ENCODE data around the gene TMEM203. TPM values are rescaled to one million over a fixed set of nuclear protein-coding genes. Genes with fewer than 3 reads are reported as not detected.

TMEM203 gene
- total and polyA plus RNA-seq, 2 of the 13 experiments (the other 11 are each of a cell fraction or from before 2014, with no cell fraction given) = 23.4 to 36.7 TPM

DNA sequence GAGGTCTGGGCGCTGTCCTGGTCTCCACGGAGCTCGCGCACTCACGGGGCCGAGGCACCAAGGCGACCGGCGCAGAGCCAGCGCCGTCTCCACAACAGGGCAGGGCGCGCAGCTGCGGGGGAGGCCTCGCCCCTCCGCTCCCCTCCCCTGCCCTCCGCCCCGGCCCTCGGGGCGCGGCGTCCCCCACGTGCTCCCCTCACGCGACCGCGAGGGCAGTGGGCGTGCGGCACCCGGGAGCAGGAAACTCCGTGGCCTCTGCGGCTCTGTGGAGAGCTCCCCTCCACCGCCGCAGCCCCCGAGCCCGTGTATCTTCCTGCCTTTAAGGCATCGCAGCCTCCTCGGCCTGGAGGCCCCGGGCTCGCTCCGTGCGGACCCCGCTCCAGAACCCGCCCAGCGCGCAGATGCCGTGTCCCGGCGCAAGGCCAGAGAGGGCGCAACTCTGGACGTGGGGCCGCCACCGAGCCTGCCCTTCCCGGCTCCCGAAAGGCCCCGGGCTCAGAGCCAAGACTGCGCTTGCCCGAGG is 34.9 kb upstream of the TMEM203 start (continued):
- TF ChIP-seq, protein P1, sequence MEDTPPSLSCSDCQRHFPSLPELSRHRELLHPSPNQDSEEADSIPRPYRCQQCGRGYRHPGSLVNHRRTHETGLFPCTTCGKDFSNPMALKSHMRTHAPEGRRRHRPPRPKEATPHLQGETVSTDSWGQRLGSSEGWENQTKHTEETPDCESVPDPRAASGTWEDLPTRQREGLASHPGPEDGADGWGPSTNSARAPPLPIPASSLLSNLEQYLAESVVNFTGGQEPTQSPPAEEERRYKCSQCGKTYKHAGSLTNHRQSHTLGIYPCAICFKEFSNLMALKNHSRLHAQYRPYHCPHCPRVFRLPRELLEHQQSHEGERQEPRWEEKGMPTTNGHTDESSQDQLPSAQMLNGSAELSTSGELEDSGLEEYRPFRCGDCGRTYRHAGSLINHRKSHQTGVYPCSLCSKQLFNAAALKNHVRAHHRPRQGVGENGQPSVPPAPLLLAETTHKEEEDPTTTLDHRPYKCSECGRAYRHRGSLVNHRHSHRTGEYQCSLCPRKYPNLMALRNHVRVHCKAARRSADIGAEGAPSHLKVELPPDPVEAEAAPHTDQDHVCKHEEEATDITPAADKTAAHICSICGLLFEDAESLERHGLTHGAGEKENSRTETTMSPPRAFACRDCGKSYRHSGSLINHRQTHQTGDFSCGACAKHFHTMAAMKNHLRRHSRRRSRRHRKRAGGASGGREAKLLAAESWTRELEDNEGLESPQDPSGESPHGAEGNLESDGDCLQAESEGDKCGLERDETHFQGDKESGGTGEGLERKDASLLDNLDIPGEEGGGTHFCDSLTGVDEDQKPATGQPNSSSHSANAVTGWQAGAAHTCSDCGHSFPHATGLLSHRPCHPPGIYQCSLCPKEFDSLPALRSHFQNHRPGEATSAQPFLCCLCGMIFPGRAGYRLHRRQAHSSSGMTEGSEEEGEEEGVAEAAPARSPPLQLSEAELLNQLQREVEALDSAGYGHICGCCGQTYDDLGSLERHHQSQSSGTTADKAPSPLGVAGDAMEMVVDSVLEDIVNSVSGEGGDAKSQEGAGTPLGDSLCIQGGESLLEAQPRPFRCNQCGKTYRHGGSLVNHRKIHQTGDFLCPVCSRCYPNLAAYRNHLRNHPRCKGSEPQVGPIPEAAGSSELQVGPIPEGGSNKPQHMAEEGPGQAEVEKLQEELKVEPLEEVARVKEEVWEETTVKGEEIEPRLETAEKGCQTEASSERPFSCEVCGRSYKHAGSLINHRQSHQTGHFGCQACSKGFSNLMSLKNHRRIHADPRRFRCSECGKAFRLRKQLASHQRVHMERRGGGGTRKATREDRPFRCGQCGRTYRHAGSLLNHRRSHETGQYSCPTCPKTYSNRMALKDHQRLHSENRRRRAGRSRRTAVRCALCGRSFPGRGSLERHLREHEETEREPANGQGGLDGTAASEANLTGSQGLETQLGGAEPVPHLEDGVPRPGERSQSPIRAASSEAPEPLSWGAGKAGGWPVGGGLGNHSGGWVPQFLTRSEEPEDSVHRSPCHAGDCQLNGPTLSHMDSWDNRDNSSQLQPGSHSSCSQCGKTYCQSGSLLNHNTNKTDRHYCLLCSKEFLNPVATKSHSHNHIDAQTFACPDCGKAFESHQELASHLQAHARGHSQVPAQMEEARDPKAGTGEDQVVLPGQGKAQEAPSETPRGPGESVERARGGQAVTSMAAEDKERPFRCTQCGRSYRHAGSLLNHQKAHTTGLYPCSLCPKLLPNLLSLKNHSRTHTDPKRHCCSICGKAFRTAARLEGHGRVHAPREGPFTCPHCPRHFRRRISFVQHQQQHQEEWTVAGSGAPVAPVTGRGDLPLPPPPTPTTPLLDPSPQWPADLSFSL (CRISPR knock-in tag; IDR thresholded peaks at IDR 0.05) = no peak
- no peak for TF ChIP-seq PTBP1 (IDR thresholded peaks at IDR 0.05; ENCODE audit: low read depth, low read length, poor library complexity, severe bottlenecking)
- TF ChIP-seq BHLHE40 (IDR thresholded peaks at IDR 0.05; ENCODE audit: low read length) = peak; percentile 75
- peak; percentile 70; the same call in 1 of the 2 replicates for TF ChIP-seq ZNF329 (CRISPR knock-in tag; IDR thresholded peaks at IDR 0.05; ENCODE audit: low read depth)
- no peak for TF ChIP-seq NR2F6 (IDR thresholded peaks at IDR 0.05)
- TF ChIP-seq NR2F6 (CRISPR knock-in tag; IDR thresholded peaks at IDR 0.05) = peak; percentile 45; the same call in 1 of the 2 replicates
- TF ChIP-seq TARDBP (CRISPR knock-in tag; IDR thresholded peaks at IDR 0.05) = no peak
- TF ChIP-seq, protein P2, sequence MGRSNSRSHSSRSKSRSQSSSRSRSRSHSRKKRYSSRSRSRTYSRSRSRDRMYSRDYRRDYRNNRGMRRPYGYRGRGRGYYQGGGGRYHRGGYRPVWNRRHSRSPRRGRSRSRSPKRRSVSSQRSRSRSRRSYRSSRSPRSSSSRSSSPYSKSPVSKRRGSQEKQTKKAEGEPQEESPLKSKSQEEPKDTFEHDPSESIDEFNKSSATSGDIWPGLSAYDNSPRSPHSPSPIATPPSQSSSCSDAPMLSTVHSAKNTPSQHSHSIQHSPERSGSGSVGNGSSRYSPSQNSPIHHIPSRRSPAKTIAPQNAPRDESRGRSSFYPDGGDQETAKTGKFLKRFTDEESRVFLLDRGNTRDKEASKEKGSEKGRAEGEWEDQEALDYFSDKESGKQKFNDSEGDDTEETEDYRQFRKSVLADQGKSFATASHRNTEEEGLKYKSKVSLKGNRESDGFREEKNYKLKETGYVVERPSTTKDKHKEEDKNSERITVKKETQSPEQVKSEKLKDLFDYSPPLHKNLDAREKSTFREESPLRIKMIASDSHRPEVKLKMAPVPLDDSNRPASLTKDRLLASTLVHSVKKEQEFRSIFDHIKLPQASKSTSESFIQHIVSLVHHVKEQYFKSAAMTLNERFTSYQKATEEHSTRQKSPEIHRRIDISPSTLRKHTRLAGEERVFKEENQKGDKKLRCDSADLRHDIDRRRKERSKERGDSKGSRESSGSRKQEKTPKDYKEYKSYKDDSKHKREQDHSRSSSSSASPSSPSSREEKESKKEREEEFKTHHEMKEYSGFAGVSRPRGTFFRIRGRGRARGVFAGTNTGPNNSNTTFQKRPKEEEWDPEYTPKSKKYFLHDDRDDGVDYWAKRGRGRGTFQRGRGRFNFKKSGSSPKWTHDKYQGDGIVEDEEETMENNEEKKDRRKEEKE (IDR thresholded peaks at IDR 0.05) = no peak
- TF ChIP-seq ZNF224 (CRISPR knock-in tag; IDR thresholded peaks at IDR 0.05) = no peak
- no peak for TF ChIP-seq ZNF317 (CRISPR knock-in tag; IDR thresholded peaks at IDR 0.05)
- TF ChIP-seq, protein P3, sequence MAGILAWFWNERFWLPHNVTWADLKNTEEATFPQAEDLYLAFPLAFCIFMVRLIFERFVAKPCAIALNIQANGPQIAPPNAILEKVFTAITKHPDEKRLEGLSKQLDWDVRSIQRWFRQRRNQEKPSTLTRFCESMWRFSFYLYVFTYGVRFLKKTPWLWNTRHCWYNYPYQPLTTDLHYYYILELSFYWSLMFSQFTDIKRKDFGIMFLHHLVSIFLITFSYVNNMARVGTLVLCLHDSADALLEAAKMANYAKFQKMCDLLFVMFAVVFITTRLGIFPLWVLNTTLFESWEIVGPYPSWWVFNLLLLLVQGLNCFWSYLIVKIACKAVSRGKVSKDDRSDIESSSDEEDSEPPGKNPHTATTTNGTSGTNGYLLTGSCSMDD (CRISPR knock-in tag; IDR thresholded peaks at IDR 0.05) = no peak
- peak; percentile 57; the same call in 1 of the 2 replicates for TF ChIP-seq ZNF296 (CRISPR knock-in tag; conservative IDR thresholded peaks at IDR 0.05)
- TF ChIP-seq ARNT (IDR thresholded peaks at IDR 0.05) = no peak
- TF ChIP-seq MAFG (CRISPR knock-in tag; IDR thresholded peaks at IDR 0.05) = no peak
- TF ChIP-seq, protein P4, sequence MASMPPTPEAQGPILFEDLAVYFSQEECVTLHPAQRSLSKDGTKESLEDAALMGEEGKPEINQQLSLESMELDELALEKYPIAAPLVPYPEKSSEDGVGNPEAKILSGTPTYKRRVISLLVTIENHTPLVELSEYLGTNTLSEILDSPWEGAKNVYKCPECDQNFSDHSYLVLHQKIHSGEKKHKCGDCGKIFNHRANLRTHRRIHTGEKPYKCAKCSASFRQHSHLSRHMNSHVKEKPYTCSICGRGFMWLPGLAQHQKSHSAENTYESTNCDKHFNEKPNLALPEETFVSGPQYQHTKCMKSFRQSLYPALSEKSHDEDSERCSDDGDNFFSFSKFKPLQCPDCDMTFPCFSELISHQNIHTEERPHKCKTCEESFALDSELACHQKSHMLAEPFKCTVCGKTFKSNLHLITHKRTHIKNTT (CRISPR knock-in tag; IDR thresholded peaks at IDR 0.05) = no peak
- TF ChIP-seq, protein P5, sequence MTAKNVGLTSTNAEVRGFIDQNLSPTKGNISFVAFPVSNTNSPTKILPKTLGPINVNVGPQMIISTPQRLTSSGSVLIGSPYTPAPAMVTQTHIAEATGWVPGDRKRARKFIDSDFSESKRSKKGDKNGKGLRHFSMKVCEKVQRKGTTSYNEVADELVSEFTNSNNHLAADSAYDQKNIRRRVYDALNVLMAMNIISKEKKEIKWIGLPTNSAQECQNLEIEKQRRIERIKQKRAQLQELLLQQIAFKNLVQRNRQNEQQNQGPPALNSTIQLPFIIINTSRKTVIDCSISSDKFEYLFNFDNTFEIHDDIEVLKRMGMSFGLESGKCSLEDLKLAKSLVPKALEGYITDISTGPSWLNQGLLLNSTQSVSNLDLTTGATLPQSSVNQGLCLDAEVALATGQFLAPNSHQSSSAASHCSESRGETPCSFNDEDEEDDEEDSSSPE (CRISPR knock-in tag; IDR thresholded peaks at IDR 0.05) = peak; percentile 69
